Right atrium auricular region (tissue), 2 donors: Measurements from ENCODE around the gene MAP4. TPM values are rescaled to one million over a fixed set of nuclear protein-coding genes. Genes with fewer than 3 reads are reported as not detected.
A peak's percentile ranks its signal among the peaks of the same experiment; 100 is the strongest.

Source experiments
- DNase-seq: peaks from one replicate; pipeline ENCODE4 v3.0.0-alpha.2; 2019; ENCODE audit warnings: low spot score
- H3K27ac ChIP-seq, 2 donors: fragments of 200-600 bp; sonication (generic); 1 replicate in 1 of 2; 2 replicates in 1 of 2; pipeline ENCODE4 v1.5.1; 2016 to 2019
- H3K27me3 ChIP-seq, 2 donors: fragments of 200-600 bp; sonication (generic); one replicate each; pipeline versions ENCODE4 v1.5.1 to v1.6.0; 2017 to 2019
- H3K36me3 ChIP-seq: fragments of 200-600 bp; sonication (generic); one replicate; pipeline ENCODE4 v1.5.1; 2016
- H3K4me1 ChIP-seq, 2 donors: fragments of 200-600 bp; sonication (generic); one replicate each; pipeline versions ENCODE4 v1.5.1 to v1.6.0; 2017 to 2019
- H3K4me3 ChIP-seq, 2 donors: fragments of 200-600 bp; sonication (generic); 1 replicate in 1 of 2; 2 replicates in 1 of 2; pipeline ENCODE4 v1.5.1; 2017 to 2019; ENCODE audit warnings: mild to moderate bottlenecking in 1 of 2, moderate library complexity in 1 of 2
- H3K9me3 ChIP-seq, 2 donors: fragments of 200-600 bp; sonication (generic); one replicate each; pipeline ENCODE4 v1.5.1; 2019
- total RNA-seq, 2 donors: library from RNA; depleted of rRNA; stranded (reverse); fragments of >200 nt; gene quantifications; one replicate each; pipeline ENCODE4 v1.1.0, GENCODE V29; 2016
- TF ChIP-seq, protein P1 (sequence below), 2 donors: fragments of 200-600 bp; sonication (generic); IDR thresholded peaks; one replicate each; pipeline ENCODE4 v1.5.1; 2019; ENCODE audit warnings: antibody characterized with exemption in 2 of 2

Gene MAP4
- total RNA-seq, 2 donors from 2014 or later, result 428 to 552 TPM

DNA sequence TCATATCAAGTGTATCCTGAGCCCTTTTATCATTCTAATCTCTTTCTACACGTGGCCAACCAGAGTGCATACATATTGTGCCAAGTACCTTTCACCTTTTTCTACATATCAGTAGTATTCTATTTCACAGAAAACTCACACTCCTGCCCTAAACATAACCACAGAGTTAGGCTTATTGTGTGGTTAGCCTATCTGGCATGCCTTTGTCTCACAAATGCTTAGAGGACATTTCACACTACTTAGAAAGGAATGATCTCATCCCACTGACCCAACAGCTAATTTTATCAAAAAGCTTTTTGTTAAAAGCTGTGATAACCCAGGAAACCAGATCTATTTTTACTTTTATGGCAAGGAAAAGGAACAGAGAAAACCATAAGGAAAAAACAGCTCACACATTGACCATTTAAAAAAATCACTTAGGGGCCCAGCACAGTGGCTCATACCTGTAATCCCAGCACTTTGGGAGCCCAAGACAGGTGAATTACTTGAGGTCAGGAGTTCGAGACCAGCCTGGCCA lies 17.8 kb upstream of the MAP4 start:
- Histone ChIP-seq H3K4me1 (peaks cover 0 to 73% of the 10 kb centered on the region in 2 donors), H3K27ac (peak overlapping the region; percentile 75 to 91), H3K36me3 (no peaks in the 10 kb centered on the region), H3K4me3 (no peak overlapping the region), H3K9me3 (no peaks in the 10 kb centered on the region), H3K27me3 (no peaks in the 10 kb centered on the region)
- no peak for DNase-seq
- TF ChIP-seq, protein P1, sequence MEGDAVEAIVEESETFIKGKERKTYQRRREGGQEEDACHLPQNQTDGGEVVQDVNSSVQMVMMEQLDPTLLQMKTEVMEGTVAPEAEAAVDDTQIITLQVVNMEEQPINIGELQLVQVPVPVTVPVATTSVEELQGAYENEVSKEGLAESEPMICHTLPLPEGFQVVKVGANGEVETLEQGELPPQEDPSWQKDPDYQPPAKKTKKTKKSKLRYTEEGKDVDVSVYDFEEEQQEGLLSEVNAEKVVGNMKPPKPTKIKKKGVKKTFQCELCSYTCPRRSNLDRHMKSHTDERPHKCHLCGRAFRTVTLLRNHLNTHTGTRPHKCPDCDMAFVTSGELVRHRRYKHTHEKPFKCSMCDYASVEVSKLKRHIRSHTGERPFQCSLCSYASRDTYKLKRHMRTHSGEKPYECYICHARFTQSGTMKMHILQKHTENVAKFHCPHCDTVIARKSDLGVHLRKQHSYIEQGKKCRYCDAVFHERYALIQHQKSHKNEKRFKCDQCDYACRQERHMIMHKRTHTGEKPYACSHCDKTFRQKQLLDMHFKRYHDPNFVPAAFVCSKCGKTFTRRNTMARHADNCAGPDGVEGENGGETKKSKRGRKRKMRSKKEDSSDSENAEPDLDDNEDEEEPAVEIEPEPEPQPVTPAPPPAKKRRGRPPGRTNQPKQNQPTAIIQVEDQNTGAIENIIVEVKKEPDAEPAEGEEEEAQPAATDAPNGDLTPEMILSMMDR (IDR thresholded peaks at IDR 0.05), result no peak

DNA sequence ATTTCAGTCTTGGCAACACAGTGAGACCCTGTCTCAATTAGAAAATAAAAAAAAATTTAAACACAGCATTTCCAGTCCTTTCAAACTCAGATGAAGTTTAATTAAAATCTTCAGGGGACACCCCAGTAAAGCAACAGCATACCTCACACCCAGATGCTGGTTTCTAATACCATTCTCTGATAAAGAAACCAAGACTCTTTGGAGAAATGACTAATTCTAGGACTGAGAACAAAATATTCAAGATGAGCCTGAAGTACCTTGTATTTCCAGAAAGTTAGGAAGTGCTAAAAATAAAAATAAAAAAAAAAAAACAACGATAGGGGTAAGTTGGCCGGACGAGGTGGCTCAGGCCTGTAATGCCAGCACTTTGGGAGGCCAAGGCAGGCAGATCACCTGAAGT lies 14.0 kb upstream of the MAP4 start:
- Histone ChIP-seq H3K4me1 (peaks cover 0 to 67% of the 10 kb centered on the region in 2 donors), H3K36me3 (no peaks in the 10 kb centered on the region), H3K9me3 (no peaks in the 10 kb centered on the region), H3K27ac (peak overlapping the region in 1 of 2 donors; percentile 91), H3K4me3 (no peak overlapping the region), H3K27me3 (no peaks in the 10 kb centered on the region)
- TF ChIP-seq, protein P1 (IDR thresholded peaks at IDR 0.05), result no peak
- DNase-seq, result no peak

DNA sequence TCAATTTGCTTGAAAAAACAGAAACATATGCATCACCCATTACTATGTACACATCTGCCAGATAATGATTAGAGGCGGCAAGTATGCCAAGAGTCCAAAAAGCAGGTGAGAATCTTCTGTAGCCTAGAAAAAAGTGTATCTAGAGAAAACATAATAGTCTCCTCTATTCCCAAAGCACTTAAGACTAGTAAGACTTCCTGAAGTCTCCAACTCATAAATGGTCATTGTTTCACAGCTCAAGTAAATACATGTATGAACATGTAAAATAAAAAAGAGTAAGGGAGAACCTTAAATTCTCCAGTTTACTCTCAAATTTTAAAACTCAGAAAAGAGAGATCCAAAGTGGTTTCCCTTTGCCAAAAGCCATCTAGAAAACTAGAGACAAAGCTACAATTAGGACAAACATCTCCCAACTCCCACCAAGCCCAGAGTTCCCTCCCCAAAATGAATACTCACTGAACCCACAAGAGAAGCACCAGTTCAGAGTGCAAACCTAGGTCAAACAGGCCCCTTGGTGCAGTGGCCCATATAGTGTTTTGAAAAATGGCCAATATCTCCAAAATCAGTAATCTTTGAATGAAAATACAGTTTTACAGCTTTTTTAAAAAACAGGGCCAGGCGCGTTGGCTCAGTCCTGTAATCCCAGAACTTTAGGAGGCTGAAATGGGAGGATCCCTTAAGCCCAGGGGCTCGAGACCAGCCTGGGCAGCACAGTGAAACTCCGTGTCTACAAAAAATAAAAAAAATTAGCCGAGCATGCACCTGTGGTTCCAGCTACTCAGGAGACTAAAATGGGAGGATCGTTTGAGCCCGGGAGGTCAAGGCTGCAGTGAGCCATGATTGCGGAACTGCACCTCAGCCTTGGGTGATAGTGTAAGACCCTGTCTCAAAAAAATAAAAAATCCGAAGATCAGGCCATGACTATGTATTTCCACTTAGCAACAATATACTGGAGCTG lies 11.0 kb upstream of the MAP4 start:
- Histone ChIP-seq H3K4me3 (no peak overlapping the region), H3K4me1 (peaks cover 0 to 63% of the 10 kb centered on the region in 2 donors), H3K9me3 (no peaks in the 10 kb centered on the region), H3K36me3 (no peaks in the 10 kb centered on the region), H3K27me3 (no peaks in the 10 kb centered on the region), H3K27ac (peak overlapping the region in 1 of 2 donors; percentile 3)
- TF ChIP-seq, protein P1 (IDR thresholded peaks at IDR 0.05), result no peak
- no peak for DNase-seq

DNA sequence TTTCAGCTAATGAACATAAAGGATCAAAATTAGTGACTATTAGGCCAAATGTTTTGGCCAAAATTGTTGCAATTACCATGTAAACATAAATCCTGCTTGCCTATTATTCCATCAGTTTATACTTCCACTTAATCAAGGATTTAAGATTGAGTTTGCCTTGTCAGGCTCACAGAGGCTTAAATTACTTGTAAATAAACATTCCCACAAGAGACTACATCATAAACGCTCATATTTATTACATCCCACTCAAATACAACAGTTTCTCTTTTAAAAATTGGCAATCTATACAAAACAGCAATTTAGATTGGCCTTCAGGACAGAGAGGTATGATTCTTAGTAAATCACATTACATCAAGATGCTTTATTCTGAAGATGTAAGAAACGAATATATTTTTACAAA lies 9.9 kb upstream of the MAP4 start:
- Histone ChIP-seq H3K27ac (no peak overlapping the region), H3K36me3 (no peaks in the 10 kb centered on the region), H3K9me3 (no peaks in the 10 kb centered on the region), H3K4me1 (peaks cover 0 to 55% of the 10 kb centered on the region in 2 donors), H3K27me3 (no peaks in the 10 kb centered on the region), H3K4me3 (no peak overlapping the region)
- TF ChIP-seq, protein P1 (IDR thresholded peaks at IDR 0.05), result no peak
- no peak for DNase-seq

DNA sequence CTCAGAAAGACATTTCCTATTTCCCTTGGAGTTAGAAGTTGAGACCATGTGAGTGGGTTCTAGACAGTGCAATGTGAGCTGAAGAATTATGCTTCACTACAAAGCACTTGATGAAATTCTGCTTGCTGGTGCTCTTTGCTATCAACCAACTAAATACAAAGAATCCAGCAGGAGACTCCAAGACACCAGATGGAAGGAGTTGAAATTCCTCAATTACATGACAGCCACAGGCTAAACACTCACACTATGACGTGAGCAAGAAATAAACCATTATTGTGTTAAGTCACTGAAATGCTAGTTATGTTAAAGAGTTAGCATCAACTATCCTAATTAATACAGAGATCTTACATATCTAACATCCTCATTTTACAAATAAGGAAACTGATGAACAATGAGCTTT lies 8.2 kb upstream of the MAP4 start:
- Histone ChIP-seq H3K4me3 (no peak overlapping the region), H3K4me1 (peaks cover 0 to 49% of the 10 kb centered on the region in 2 donors), H3K27me3 (no peaks in the 10 kb centered on the region), H3K9me3 (no peaks in the 10 kb centered on the region), H3K36me3 (no peaks in the 10 kb centered on the region), H3K27ac (peak overlapping the region in 1 of 2 donors; percentile 7)
- no peak for DNase-seq
- TF ChIP-seq, protein P1 (IDR thresholded peaks at IDR 0.05), result no peak
